NCI-H1048 (cell line): ENCODE data around the gene LIMCH1.
A peak's percentile ranks its signal among the peaks of the same experiment; 100 is the strongest.

Source experiments
- DNase-seq: peaks from one replicate; lab custom pipeline; 2025; lab: John Stamatoyannopoulos, UW

LIMCH1 gene

GRCh38 chr4:41602886-41603498, 65.0 kb downstream of the LIMCH1 start:
- DNase-seq = no peak

- DNase-seq = no peak
These were observed 71.9 kb downstream of the LIMCH1 start for GRCh38 chr4:41609851-41610250.

DNA sequence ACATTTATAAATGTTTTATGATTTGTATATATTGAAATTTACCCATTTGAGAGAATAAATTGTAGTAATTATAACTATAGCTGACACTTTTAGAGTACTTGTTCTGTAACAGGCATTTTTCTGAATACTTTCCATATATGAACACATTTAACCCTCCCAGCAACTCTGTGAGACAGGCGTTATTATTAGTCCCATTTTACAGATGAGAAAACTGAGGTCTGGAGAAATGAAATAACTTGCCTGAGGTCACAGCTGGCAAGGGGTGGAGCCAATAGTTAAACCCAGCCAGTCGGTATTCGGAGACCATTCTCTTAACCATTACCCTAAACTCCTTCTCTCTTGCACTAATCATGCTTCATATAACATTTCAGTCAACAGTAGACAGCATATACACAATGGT, 72.5 kb downstream of the LIMCH1 start:
- DNase-seq = no peak

GRCh38 chr4:41611124-41611838, 73.3 kb downstream of the LIMCH1 start:
- no peak for DNase-seq

DNA sequence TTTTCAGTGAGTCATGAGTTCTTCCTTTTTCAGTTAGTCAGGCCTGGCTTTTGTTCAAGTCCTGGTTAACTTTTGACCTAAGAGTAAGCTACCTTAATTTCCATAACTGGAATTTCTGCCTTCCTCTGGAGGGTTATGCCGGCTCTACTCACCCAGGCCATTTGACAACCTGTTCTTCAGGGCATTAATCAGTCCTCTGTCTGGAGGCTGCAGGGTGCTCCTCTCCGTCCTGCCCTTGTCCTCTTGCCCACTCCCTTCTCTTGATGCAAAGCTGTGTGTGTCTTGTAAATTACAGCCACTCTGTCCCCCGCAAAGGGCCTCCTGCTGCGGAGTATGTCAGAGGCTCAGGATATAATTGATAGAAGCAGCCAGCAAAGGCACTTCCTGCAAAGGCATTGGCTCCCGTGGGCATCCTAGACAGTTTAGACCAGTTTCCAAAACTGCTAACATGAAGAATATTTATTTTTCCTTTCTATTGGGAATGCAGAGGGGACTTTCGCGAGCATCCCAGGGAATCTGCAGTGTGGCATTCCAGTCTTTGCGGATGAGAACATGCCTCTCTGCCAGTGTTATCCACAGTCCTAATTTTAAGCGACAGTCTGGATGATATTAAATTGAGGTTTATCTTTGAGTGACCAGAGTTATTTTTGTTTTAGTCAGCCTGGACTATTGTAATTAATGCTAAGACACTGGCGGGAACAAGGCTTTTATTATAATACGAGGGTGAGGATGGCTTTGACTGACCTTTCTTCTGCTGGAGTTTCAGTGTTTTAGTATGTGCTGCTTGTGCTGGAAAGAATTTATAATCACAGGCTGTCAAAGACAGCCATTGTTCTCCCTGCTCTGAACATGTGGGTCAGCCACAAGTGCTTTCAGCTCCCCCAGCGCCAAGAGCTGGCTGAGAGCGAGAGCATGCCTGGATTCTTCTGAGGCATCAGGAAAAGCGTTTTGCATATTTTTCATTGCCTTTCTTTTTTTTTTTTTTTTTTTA, 74.2 kb downstream of the LIMCH1 start:
- peak; percentile 90 for DNase-seq

- DNase-seq = no peak
These were observed 75.4 kb downstream of the LIMCH1 start for GRCh38 chr4:41613386-41613785.

- no peak for DNase-seq
These were observed 75.9 kb downstream of the LIMCH1 start for GRCh38 chr4:41613821-41614220.

DNA sequence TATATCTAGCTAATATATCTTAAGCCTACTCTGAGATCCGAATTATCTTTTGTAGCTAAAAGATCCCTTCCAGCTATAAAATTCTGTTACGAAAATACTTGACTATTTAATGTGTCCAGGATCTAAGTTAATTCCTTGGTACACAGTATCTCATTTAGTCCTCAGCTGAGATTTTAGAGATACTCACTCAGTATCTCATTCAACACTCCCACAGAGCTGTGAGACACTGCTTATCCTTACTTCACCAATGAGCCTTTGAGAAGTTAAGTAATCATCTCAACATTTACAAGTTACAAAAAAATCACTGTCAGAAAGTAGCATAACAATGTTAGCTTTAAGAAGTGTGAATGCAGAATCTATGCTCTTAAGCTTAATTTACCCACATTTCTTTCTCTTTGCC, 76.6 kb downstream of the LIMCH1 start:
- DNase-seq = no peak

DNA sequence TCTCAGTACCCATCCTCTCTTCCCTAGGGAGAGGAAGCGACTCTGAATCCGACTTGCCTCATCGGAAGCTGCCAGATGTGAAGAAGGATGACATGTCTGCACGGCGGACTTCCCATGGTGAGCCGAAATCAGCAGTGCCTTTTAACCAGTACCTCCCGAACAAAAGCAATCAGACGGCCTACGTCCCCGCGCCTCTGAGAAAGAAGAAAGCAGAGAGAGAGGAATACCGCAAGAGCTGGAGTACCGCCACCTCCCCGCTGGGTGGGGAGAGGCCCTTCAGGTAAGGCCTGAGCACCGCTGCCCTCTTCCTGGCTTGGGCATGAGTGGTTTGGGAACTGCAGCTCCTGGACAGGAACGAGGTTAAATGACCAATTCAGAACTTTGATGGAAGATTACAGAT, 81.2 kb downstream of the LIMCH1 start:
- DNase-seq = no peak

- DNase-seq = no peak
These were observed 82.8 kb downstream of the LIMCH1 start for GRCh38 chr4:41620594-41621256.

DNA sequence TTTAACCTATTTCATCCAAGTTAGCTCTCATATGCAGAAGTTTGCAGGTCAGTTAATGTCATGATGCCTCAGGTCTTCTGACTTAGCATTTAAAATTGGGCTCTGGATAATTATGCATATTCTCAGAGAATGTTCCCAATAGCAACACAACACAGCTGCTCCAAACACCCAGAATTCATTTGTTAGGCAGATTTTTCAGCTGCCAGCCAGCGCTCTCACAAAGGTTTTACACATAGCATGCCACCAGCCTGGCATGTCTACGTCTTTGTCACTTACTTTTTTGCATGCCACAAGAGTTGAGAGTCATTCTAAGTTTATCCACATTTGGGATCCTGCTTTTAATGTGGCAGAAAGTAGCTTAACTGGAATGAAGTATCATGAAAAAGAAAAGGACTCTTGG, 84.8 kb downstream of the LIMCH1 start:
- peak; percentile 75 for DNase-seq

DNA sequence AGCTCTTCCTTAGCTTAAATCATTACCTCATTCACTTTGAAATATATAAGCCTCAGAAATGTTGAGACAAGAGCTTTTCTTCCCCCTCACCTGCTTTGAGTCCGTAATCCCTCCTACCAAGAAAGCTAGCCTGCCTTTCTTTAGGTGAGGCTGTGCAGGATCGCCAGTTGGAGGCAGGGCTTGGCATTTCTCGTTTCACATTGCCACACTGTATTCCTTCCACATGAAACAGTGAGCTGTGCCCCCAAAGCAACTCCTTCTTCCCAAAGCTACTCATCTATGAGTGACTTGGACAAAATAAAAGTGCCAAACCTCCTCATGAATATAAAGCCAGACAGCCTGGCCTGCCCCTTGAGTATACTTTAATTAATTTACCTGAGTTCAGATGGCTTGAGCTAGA, 86.8 kb downstream of the LIMCH1 start:
- no peak for DNase-seq

- no peak for DNase-seq
These were observed 87.6 kb downstream of the LIMCH1 start for GRCh38 chr4:41625531-41625930.

DNA sequence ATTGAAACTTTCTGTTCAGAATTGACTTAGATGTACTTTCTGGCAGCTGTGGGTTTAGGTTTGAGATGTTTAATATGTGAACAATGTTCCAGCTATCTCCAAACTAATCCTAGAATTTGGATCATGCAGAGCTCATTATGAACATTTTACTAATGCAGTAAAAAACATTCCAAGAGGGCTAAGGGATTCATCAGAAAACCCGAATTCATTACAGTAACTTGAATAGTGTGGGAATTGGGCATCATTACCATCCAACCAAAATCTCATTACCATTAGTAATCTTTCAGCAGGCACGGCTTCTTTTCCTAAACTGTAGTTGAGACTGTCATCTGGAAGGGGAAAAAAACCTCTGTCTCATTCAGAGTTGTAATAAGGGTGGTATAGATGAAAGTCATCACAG, 91.0 kb downstream of the LIMCH1 start:
- no peak for DNase-seq

GRCh38 chr4:41631523-41631922, 93.6 kb downstream of the LIMCH1 start:
- DNase-seq = no peak

- no peak for DNase-seq
These were observed 94.6 kb downstream of the LIMCH1 start for GRCh38 chr4:41632481-41633073.

DNA sequence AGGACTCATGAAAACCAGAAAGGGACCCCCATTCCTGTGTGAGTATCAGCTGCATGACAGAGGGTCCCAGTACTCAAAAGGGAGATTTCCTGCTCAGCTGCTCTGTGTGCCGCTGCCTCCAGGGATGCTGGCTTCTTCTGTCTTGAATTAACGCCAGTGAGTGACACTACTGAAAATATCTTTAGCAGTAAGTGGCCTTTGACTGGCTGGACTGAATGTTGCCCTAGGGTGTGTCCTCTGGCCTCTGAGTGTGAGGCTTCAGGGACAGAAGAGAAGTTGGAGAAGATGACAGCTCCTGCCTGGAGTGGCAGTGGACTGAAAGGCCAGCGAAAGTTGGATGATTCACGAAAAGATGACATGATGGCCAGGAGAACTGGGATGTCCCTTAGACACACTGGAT, 95.4 kb downstream of the LIMCH1 start:
- DNase-seq = no peak

DNA sequence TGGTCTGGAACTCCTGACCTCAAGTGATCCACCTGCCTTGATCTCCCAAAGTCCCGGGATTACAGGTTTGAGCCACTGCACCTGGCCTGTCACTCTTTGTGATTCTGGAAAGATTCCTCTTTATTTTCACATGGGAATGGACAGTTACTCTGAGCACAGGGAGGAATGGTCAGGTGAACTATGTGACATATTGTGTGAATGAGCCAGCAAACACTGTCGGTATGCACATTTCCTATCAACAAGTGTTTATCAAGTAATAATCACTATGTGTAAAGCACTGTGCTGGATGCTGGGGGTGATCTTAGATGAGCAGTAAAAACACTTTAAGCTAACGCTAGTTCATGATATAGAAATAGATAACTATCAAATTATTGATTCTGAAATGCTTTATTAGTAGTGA, 97.5 kb downstream of the LIMCH1 start:
- DNase-seq = no peak

DNA sequence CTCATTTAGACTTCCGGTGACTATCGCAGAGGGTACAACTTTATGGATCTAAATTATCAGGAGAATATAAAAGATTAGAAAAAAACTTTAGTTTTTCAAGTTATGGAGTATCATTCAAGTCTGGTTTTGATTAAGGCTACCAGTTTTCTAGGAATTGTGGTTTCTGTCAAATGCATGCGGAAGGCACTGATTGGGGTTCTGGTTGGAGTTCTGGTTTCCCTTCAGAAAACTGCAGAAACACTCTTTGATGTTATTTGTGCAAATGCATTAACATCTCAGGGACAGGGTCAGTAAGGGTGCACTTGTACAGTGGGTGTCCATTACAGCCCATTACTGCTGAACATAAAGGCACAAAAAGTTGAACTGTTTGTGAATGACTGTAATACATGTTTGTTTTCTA, 100.2 kb downstream of the LIMCH1 start:
- DNase-seq = no peak

- DNase-seq = no peak
These were observed 100.9 kb downstream of the LIMCH1 start for GRCh38 chr4:41638866-41639265.

DNA sequence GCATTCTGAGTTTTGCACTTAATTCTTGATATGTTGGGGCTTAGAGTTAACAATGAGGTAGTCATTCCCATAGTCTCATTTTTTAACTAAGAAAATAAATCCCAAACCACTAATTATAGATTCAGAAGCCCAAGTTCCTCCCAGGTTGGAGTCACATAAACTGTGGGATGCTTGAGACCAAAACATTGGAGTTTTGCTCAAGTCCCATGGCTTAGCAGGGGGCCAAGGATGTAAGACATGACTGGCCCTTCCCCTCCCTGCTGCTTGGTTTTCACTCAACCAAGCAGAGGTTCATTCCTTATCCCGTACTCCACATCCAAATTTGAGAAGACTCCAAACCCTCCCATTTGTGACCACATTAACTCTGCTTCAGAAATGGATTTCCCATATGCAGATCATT, 101.3 kb downstream of the LIMCH1 start:
- no peak for DNase-seq

DNA sequence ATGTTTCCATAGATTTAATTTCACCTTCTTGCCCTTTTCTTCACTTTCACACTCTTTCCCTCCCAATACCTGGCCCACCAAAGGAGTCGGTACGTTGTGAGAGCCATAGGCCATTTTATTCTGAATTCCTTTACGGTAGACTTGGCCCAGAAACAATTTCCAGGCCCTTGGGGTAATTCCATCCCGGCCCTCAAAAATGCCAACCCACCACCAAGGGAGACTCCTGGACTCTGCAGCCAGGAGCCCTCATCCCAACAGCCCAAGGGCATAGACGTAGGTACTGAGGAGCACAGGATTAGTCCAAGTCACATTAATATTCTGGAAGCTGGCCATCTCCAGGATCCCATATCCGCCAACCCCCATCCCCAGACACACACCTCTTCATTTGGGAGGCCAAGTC, 102.9 kb downstream of the LIMCH1 start:
- DNase-seq = no peak
